ENCODE measurements around the gene ACHE. TPM values are rescaled to one million over a fixed set of nuclear protein-coding genes. Genes with fewer than 3 reads are reported as not detected.
A peak's percentile ranks its signal among the peaks of the same experiment; 100 is the strongest.

The ACHE gene
- polyA plus RNA-seq, 1 of the 3 experiments (the other 2 are of a cell fraction), result 1.8 TPM

- TF ChIP-seq REST (IDR thresholded peaks at IDR 0.05; ENCODE audit: low read depth, low read length) (no peak), FOXJ3 (CRISPR knock-in tag; IDR thresholded peaks at IDR 0.05) (no peak)
Observed at GRCh38 chr7:100887516-100888290, 8.0 kb downstream of the ACHE start (continued).

DNA sequence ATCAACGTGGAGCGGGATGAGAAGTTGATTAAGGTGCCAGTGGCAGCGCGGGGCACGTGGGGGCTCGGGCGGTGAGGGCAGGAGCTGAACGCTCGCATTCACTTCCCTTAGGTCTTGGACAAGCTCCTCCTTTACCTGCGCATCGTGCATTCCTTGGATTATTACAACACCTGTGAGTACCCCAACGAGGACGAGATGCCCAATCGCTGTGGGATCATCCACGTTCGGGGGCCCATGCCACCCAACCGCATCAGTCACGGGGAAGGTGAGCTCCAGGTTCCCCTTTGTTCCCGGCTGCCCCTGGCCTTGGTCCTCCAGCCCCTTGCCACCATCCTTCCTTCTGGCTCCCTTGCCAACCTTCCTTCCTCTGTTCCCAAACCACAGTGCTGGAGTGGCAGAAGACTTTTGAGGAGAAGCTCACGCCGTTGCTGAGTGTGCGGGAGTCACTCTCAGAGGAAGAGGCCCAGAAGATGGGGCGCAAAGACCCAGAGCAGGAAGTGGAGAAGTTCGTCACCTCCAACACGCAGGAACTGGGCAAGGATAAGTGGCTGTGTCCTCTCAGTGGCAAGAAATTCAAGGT lies 8.7 kb downstream of the ACHE start:
- no peaks in the 10 kb centered on the region for H3K27me3 ChIP-seq (ENCODE audit: insufficient read depth)
- no peak for TF ChIP-seq PBX3 (IDR thresholded peaks at IDR 0.05)
- TF ChIP-seq FOXM1 (IDR thresholded peaks at IDR 0.05; ENCODE audit: low read depth), result no peak
- no peak for TF ChIP-seq YY1 (IDR thresholded peaks at IDR 0.05; ENCODE audit: low read depth)
- no peak for TF ChIP-seq NRF1 (IDR thresholded peaks at IDR 0.05; ENCODE audit: low read depth, low read length)
- TF ChIP-seq ELF1 (IDR thresholded peaks at IDR 0.05), result 0 out of 2 replicates have a peak, but pooled peaks have one; percentile 31
- no peak for TF ChIP-seq FOXJ3 (CRISPR knock-in tag; IDR thresholded peaks at IDR 0.05)
- H3K9ac ChIP-seq, result no peak overlapping the region
- 93% methylated on average over 25 of the region's 25 CpGs for WGBS (ENCODE audit: low lambda C conversion rate)
- ChIA-PET CTCF (interaction anchor here (0.6 to 4.9 kb wide), 8 partner anchors 10 to 404 kb away, joined by 3 to 16 read pairs (median 4); partner anchors contain the start of genes POP7, SLC12A9 and SRRT), POLR2A (interaction anchor here (5.8 kb wide), 1 partner anchor 11 kb away, joined by 126 read pairs; the partner anchor contains the start of gene SRRT)
- no peak overlapping the region for H2AFZ ChIP-seq (ENCODE audit: low read depth)
- H3K79me2 ChIP-seq (ENCODE audit: insufficient read depth), result peaks cover 52% of the 10 kb centered on the region
- H3K4me1 ChIP-seq (ENCODE audit: control insufficient read depth in 1 of 2, insufficient read depth in 2 of 2, low read depth in 1 of 2, low read length in 1 of 2), result peaks cover 4 to 40% of the 10 kb centered on the region in 2 experiments
- DNase-seq, result peak; percentile 35
- peaks cover 49 to 69% of the 10 kb centered on the region in 2 experiments for H3K36me3 ChIP-seq (replicated peaks in 1 of 2; ENCODE audit: control insufficient read depth in 1 of 2, insufficient read depth in 2 of 2, low read length in 1 of 2)
- no peak overlapping the region for H3K4me3 ChIP-seq (ENCODE audit: low read depth in 2 of 2, low read length in 1 of 2)
- peak overlapping the region; percentile 2; the same call in 1 of the 2 replicates for H3K4me2 ChIP-seq
- H3K27ac ChIP-seq (ENCODE audit: low read depth in 2 of 2, low read length in 1 of 2), result peak overlapping the region in 1 of 2 experiments; percentile 16; a peak in 2 of 4 replicates
- no peaks in the 10 kb centered on the region for H3K9me2 ChIP-seq
- peaks cover 12% of the 10 kb centered on the region for H4K20me1 ChIP-seq (ENCODE audit: insufficient read depth)
- peaks cover 41% of the 10 kb centered on the region for H3F3A ChIP-seq (replicated peaks; ENCODE audit: insufficient read depth)
- no peaks in the 10 kb centered on the region for H3K9me3 ChIP-seq

All from SK-N-SH (cell line).